ENCODE data around the gene KISS1.

DNA sequence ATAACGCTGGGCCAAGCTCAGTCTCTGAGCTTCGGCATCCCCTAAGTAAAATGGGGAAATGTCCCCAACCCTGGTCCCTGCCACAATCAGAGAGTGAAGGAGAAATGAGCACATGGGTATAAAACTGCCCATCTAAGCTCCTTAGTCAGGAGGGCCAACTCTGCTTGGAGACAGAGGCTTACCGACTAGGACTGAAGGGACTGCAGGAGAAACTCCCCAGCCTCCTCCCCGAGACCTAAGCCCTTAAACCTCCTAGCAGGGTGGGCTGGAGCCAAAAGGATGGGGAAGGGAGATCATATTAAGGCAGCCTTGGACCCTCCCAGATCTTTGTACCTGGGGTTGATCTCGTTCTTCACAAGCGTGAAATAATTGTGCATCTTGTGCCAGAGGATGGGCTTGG is 50.0 kb downstream of the KISS1 start:
- TF ChIP-seq ZFX (IDR thresholded peaks at IDR 0.05) (no peak), JUND (IDR thresholded peaks at IDR 0.05) (no peak), EZH2 (IDR thresholded peaks at IDR 0.05) (no peak), POLR2AphosphoS5 (IDR thresholded peaks at IDR 0.05; ENCODE audit: low read depth, low read length) (no peak), SP1 (IDR thresholded peaks at IDR 0.05; ENCODE audit: low read depth) (no peak), SIN3A (IDR thresholded peaks at IDR 0.05; ENCODE audit: low read depth) (no peak), CBX3 (IDR thresholded peaks at IDR 0.05; ENCODE audit: low read depth) (no peak), POLR2A (IDR thresholded peaks at IDR 0.05; ENCODE audit: borderline replicate concordance, extremely low read depth, insufficient read depth, insufficient read length) (no peak), EGR1 (IDR thresholded peaks at IDR 0.05; ENCODE audit: low read depth) (no peak)
- TF ChIP-seq, protein P1, sequence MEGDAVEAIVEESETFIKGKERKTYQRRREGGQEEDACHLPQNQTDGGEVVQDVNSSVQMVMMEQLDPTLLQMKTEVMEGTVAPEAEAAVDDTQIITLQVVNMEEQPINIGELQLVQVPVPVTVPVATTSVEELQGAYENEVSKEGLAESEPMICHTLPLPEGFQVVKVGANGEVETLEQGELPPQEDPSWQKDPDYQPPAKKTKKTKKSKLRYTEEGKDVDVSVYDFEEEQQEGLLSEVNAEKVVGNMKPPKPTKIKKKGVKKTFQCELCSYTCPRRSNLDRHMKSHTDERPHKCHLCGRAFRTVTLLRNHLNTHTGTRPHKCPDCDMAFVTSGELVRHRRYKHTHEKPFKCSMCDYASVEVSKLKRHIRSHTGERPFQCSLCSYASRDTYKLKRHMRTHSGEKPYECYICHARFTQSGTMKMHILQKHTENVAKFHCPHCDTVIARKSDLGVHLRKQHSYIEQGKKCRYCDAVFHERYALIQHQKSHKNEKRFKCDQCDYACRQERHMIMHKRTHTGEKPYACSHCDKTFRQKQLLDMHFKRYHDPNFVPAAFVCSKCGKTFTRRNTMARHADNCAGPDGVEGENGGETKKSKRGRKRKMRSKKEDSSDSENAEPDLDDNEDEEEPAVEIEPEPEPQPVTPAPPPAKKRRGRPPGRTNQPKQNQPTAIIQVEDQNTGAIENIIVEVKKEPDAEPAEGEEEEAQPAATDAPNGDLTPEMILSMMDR (IDR thresholded peaks at IDR 0.05 in 2 of 3, conservative IDR thresholded peaks at IDR 0.05 in 1 of 3; ENCODE audit: borderline replicate concordance in 1 of 3, insufficient read depth in 1 of 3, low read depth in 2 of 3, low read length in 2 of 3): no peak
- TF ChIP-seq, protein P2, sequence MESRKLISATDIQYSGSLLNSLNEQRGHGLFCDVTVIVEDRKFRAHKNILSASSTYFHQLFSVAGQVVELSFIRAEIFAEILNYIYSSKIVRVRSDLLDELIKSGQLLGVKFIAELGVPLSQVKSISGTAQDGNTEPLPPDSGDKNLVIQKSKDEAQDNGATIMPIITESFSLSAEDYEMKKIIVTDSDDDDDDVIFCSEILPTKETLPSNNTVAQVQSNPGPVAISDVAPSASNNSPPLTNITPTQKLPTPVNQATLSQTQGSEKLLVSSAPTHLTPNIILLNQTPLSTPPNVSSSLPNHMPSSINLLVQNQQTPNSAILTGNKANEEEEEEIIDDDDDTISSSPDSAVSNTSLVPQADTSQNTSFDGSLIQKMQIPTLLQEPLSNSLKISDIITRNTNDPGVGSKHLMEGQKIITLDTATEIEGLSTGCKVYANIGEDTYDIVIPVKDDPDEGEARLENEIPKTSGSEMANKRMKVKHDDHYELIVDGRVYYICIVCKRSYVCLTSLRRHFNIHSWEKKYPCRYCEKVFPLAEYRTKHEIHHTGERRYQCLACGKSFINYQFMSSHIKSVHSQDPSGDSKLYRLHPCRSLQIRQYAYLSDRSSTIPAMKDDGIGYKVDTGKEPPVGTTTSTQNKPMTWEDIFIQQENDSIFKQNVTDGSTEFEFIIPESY (IDR thresholded peaks at IDR 0.05; ENCODE audit: extremely low read depth, insufficient replicate concordance, low read length): no peak
- TF ChIP-seq, protein P3, sequence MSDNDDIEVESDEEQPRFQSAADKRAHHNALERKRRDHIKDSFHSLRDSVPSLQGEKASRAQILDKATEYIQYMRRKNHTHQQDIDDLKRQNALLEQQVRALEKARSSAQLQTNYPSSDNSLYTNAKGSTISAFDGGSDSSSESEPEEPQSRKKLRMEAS (IDR thresholded peaks at IDR 0.05): no peak
